GM12873 (cell line): ENCODE results near the gene PROK2.

Source experiments
- TF ChIP-seq, protein P1 (sequence below): IDR thresholded peaks from 2 replicates; pipeline ENCODE4 v1.5.1; 2012; ENCODE audit warnings: low read depth, mild to moderate bottlenecking, moderate library complexity, low read length, control low read depth; ENCODE audit not compliant: insufficient read depth; ENCODE audit errors: missing control alignments

PROK2 gene, protein sequence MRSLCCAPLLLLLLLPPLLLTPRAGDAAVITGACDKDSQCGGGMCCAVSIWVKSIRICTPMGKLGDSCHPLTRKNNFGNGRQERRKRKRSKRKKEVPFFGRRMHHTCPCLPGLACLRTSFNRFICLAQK

DNA sequence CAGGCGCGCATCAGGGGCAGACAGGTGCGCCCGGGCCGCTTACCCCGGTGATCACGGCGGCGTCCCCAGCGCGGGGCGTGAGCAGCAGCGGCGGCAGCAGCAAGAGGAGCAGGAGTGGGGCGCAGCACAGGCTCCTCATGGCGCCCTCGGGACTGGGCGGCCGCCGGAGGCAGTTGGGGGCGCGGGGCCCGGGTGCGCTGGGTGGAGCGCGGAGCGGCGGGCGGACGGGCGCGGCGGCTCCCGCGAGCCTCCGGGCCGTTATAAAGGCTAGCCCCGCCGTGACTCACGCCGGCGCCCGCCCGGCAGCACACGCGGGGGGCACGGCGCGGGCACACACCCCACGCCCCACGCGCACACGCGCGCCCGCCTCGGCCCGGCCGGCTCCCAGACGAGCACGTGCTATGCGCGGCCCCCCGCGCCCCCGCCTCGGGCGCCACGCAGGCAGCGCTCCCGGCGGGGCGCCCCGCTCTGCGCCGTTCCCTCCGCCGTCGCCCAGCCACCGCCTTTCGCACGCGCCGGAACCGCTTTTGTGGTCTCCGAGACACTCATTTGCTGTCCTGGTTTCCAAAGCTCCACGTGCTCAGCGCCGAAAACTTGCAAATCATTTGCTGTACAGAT, at the start of gene PROK2:
TSS of gene PROK2 (minus strand) at position 235 of the 618 bp plus-strand sequence. CDS start at position 139, 96 bp downstream.
- TF ChIP-seq, protein P1, sequence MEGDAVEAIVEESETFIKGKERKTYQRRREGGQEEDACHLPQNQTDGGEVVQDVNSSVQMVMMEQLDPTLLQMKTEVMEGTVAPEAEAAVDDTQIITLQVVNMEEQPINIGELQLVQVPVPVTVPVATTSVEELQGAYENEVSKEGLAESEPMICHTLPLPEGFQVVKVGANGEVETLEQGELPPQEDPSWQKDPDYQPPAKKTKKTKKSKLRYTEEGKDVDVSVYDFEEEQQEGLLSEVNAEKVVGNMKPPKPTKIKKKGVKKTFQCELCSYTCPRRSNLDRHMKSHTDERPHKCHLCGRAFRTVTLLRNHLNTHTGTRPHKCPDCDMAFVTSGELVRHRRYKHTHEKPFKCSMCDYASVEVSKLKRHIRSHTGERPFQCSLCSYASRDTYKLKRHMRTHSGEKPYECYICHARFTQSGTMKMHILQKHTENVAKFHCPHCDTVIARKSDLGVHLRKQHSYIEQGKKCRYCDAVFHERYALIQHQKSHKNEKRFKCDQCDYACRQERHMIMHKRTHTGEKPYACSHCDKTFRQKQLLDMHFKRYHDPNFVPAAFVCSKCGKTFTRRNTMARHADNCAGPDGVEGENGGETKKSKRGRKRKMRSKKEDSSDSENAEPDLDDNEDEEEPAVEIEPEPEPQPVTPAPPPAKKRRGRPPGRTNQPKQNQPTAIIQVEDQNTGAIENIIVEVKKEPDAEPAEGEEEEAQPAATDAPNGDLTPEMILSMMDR = no peak

DNA sequence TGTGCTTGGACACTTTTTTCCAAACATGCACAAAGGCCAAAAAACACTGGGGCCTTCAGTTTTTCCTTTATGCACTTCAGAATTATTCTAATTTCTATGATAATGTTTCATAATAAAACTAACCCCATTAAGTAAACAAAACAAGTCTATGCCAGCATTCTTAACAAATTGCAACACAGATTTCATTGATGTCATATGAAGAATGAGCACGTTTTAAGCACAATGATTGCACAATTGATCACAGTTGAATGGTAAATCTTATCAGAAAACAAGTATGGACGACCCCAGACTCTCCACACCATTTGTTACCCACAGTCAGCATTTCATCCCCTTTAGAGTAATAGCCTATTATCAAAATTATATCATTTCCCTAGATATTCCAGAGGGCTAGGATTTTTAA, 46.7 kb upstream of the PROK2 start:
- TF ChIP-seq, protein P1 = no peak

DNA sequence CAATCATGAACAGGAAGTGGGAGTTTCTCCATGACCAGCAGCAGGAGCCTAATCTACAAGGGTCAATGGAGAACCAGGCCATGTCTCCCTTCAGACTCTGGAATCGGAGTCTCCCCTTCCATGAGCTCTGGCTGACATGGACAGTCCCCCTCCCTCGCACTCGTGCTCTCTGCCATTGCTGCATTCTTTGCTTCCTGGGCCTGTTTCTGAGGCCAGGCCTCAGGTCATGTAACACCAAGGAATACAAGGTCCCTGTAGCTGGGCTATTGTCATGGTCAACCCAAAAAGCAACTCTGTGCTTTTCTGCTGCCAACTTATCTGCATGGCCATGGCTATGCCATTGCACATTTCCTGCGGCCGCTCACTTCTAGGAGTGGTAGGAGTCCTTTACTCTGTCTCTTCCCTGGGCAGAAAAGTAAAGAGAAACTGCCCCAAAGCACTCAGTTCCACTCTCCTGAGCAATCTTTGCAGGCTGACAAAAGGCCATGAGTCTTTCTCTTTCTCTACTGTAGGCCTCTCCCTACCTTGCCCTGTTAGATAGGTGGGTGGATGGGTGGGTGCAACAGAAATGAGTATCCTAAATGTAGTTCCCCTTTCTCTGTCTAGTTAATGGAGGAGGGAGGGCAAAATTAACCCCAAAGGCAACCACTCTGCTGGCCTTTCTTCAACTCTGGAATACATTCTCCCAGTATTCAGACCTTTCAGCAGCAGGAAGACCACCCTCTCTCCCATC, 40.8 kb upstream of the PROK2 start:
- TF ChIP-seq, protein P1 = no peak

DNA sequence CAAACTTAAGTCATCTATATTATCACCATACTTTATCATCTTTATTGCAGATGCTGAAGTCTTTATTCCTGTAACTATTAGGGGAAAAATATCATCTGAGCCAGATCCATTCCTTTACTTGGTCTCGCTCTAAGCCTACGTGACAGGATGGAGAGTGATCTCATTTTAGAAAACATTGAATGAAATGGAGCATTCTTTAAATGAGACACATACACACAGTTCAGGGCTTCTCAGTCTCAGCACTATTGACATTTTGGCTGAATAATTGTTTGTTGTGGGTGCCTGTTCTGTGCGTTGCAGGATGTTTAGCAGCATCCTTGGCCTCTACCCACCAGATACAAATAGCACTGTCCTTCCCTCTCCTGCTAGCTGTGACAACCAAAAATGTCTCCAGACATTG, 36.2 kb upstream of the PROK2 start:
- TF ChIP-seq, protein P1 = no peak

DNA sequence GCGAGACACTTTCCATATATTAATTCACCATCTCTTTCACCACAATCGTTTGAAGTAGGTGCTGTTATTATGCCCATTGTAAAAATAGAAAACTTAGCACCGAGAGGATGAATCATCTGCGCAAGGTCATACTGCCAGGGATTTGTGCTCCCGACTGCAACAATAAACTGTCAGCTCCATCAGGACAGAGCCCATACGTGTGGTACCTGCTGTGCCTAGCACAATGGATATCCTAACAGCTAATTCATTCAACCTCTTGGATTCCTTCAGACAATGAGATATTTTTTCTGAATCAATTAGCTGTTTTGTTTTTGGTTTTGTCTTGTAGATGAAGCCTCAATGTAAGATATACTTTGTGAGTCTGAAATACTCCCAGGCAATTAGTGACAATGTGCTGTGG, 32.3 kb upstream of the PROK2 start:
- TF ChIP-seq, protein P1 = no peak

DNA sequence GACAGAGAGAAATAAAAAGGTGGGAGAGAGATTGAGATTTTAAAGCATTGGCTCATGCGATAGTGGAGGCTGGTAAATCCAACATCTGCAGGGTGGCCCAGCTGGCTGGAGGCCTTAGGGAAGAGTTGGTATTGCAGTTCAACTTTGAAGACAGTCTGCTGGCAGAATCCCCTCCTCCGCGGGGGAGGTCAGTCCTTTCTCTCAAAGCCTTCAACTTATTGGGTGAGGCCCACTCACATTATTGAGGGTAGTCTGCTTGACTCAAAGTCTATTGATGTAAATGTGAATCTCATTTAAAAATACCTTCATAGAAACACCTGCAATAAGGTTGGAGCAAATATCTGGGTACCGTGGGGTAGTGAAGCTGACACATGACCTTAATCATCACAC, 31.8 kb upstream of the PROK2 start:
- TF ChIP-seq, protein P1 = no peak

DNA sequence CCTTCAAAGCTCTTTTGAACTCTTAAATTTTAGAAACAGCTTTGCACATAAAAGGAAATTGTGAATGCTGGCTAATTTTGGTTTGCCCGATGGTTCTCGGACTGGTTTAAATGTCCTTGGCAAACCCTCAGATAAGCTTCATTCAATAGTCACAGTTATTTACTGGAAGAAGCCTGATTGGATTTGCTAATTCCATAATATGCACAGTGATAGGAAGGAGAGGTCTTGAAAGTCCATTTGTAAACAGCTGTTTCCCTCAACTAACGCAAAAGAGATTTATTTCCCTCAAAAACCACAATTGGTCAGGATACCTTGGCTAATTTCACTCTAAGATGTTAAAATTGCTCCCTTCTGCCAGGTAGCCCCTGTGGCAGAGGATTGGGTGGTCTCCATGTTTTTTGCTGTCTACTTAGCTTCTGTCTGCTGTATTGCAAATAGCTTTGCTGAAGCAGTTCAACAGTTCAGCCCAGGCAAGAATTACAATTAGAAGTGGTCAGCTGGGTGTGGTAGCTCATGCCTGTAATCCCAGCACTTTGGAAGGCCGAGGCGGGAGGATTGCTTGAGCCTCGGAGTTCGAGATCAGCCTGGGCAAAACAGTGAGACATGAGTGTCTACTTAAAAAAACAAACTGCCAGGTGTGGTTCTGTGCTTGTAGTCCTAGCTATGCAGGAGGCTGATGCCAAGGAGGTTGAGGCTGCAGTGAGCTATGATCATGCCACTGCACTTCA, 30.6 kb upstream of the PROK2 start:
- TF ChIP-seq, protein P1 = no peak
